HCT116 (cell line): Measurements from ENCODE around the gene FOXO6. TPM values are rescaled to one million over a fixed set of nuclear protein-coding genes. Genes with fewer than 3 reads are reported as not detected.

Experiments used
- ATAC-seq: fragments of 200-7000 bp; cut with Tn5 transposase; 2 replicates; pipeline ENCODE4 v1.9.1; 2020; ENCODE audit warnings: mild to moderate bottlenecking, moderate library complexity
- BruUV-seq: library from RNA; stranded (reverse); fragments of 400-500 nt; replicated peaks from 2 replicates; lab custom pipeline; 2021; lab: Mats Ljungman, UMichigan
- CTCF ChIA-PET: fragments of 300-600 bp; sonication (Branson Sonifier 250); formaldehyde crosslinking; loops from one replicate; lab custom pipeline; 2021; ENCODE audit warnings: antibody characterized with exemption; lab: Charles Lee
- POLR2A ChIA-PET: fragments of 300-600, 350-600 bp; sonication (Branson Sonifier 250); formaldehyde crosslinking; loops from one replicate; lab custom pipeline; 2021; ENCODE audit warnings: antibody characterized with exemption; lab: Charles Lee
- RAD21 ChIA-PET, 2 experiments: fragments of 300-600 bp; sonication (Branson Sonifier 250); formaldehyde crosslinking; loops; one replicate each; lab custom pipeline; 2023; ENCODE audit warnings: low total read pairs in 2 of 2; ENCODE audit not compliant: uncharacterized antibody in 2 of 2, unreplicated experiment in 2 of 2, low non-redundant PET in 1 of 2; lab: Charles Lee
- DNase-seq: peaks from one replicate; pipeline ENCODE4 v3.0.0-alpha.2; 2010; ENCODE audit warnings: low read depth, low spot score
- H2AFZ ChIP-seq: fragments of 200-600 bp; shearing (Covaris generic), sonication (generic); 2 replicates; pipeline ENCODE4 v1.6.1; 2017; ENCODE audit warnings: low read depth, mixed run types, mixed read lengths, antibody characterized with exemption, low read length; ENCODE audit not compliant: poor library complexity, severe bottlenecking
- H3K27ac ChIP-seq: 2 replicates; pipeline ENCODE4 v1.5.1; 2012; ENCODE audit warnings: low read depth, low read length
- H3K27me3 ChIP-seq: fragments of 200-600 bp; sonication (generic); 2 replicates; pipeline ENCODE4 v1.6.1; 2016; ENCODE audit warnings: mixed run types, low read length, mixed read lengths; ENCODE audit not compliant: insufficient read depth
- H3K36me3 ChIP-seq, 2 experiments: fragments of 200-500 bp in 1 of 2; fragments of 200-600 bp in 1 of 2; sonication (Bioruptor generic) in 1 of 2; sonication (generic) in 1 of 2; 2 replicates each; pipeline versions ENCODE4 v1.5.1 to v1.6.1; 2014 to 2016; ENCODE audit warnings: low read length in 2 of 2, inconsistent platforms in 1 of 2, mixed read lengths in 1 of 2, mixed run types in 1 of 2; ENCODE audit not compliant: insufficient read depth in 2 of 2, control insufficient read depth in 1 of 2
- H3K4me1 ChIP-seq, 2 experiments: fragments of 200-600 bp in 1 of 2; sonication (generic) in 1 of 2; 2 replicates each; pipeline versions ENCODE4 v1.5.1 to v1.6.1; 2012 to 2017; ENCODE audit warnings: low read length in 2 of 2, inconsistent platforms in 1 of 2, mild to moderate bottlenecking in 1 of 2, mixed read lengths in 1 of 2, mixed run types in 1 of 2, moderate library complexity in 1 of 2; ENCODE audit not compliant: insufficient read depth in 2 of 2, control insufficient read depth in 1 of 2
- H3K4me2 ChIP-seq: fragments of 200-600 bp; sonication (generic); 2 replicates; pipeline ENCODE4 v1.6.1; 2017; ENCODE audit warnings: mixed run types, low read length, mixed read lengths
- H3K4me3 ChIP-seq, 2 experiments: fragments of 200-600 bp in 1 of 2; sonication (generic) in 1 of 2; replicated peaks in 1 of 2; 2 replicates each; pipeline ENCODE4 v1.5.1; 2011 to 2016; ENCODE audit warnings: low read length in 2 of 2, control low read depth in 1 of 2, low read depth in 1 of 2, mild to moderate bottlenecking in 1 of 2, mixed read lengths in 1 of 2, mixed run types in 1 of 2
- H3K79me2 ChIP-seq: fragments of 200-600 bp; sonication (generic); 2 replicates; pipeline ENCODE4 v1.6.1; 2017; ENCODE audit warnings: mild to moderate bottlenecking, mixed run types, low read length, moderate library complexity, mixed read lengths; ENCODE audit not compliant: insufficient read depth
- H3K9ac ChIP-seq: fragments of 200-600 bp; sonication (generic); 2 replicates; pipeline ENCODE4 v1.6.1; 2016; ENCODE audit warnings: low read length, mixed read lengths
- H3K9me2 ChIP-seq: fragments of 200-600 bp; sonication (generic), shearing (Covaris generic); 2 replicates; pipeline ENCODE4 v1.6.1; 2017; ENCODE audit warnings: mixed run types, mild to moderate bottlenecking, moderate library complexity; ENCODE audit not compliant: insufficient read depth
- H3K9me3 ChIP-seq, 2 experiments: fragments of 200-500 bp in 1 of 2; fragments of 200-600 bp in 1 of 2; sonication (Bioruptor generic) in 1 of 2; sonication (generic) in 1 of 2; 2 replicates each; pipeline ENCODE4 v1.6.1; 2014 to 2017; ENCODE audit warnings: low read length in 2 of 2, mixed read lengths in 2 of 2, inconsistent platforms in 1 of 2, low read depth in 1 of 2, mild to moderate bottlenecking in 1 of 2, mixed run types in 1 of 2, moderate library complexity in 1 of 2; ENCODE audit not compliant: control insufficient read depth in 1 of 2, insufficient read depth in 1 of 2
- H4K20me1 ChIP-seq: fragments of 200-600 bp; sonication (generic), shearing (Covaris generic); 2 replicates; pipeline ENCODE4 v1.6.1; 2017; ENCODE audit warnings: mixed run types, mild to moderate bottlenecking, moderate library complexity; ENCODE audit not compliant: insufficient read depth
- ATF3 ChIP-seq: IDR thresholded peaks from 2 replicates; pipeline ENCODE4 v1.6.1; 2012
- EGR1 ChIP-seq: IDR thresholded peaks from 2 replicates; pipeline ENCODE4 v1.6.1; 2012; ENCODE audit warnings: low read depth
- EZH2phosphoT487 ChIP-seq: fragments of 200-600 bp; IDR thresholded peaks from 2 replicates; pipeline ENCODE4 v1.6.1; 2018; ENCODE audit warnings: antibody characterized with exemption, borderline replicate concordance
- FOSL1 ChIP-seq: IDR thresholded peaks from 2 replicates; pipeline ENCODE4 v1.6.1; 2012; ENCODE audit warnings: low read depth
- JUND ChIP-seq: IDR thresholded peaks from 2 replicates; pipeline ENCODE4 v1.6.1; 2012
- MAX ChIP-seq: IDR thresholded peaks from 2 replicates; pipeline ENCODE4 v1.6.1; 2012
- RAD21 ChIP-seq: IDR thresholded peaks from 2 replicates; pipeline ENCODE4 v1.6.1; 2012; ENCODE audit warnings: low read depth, mild to moderate bottlenecking
- REST ChIP-seq: IDR thresholded peaks from 2 replicates; pipeline ENCODE4 v1.6.1; 2012; ENCODE audit warnings: low read depth
- SIN3A ChIP-seq: IDR thresholded peaks from 2 replicates; pipeline ENCODE4 v1.6.1; 2012; ENCODE audit warnings: low read depth
- SP1 ChIP-seq: IDR thresholded peaks from 2 replicates; pipeline ENCODE4 v1.6.1; 2012; ENCODE audit warnings: low read depth
- SRF ChIP-seq: IDR thresholded peaks from 2 replicates; pipeline ENCODE4 v1.6.1; 2012; ENCODE audit warnings: low read depth
- ZBTB33 ChIP-seq: IDR thresholded peaks from 2 replicates; pipeline ENCODE4 v1.6.1; 2011; ENCODE audit warnings: mild to moderate bottlenecking, low read length, moderate library complexity; ENCODE audit not compliant: insufficient replicate concordance; ENCODE audit errors: extremely low read depth
- ZFX ChIP-seq: fragments of 450-650 bp; IDR thresholded peaks from 2 replicates; pipeline ENCODE4 v1.6.1; 2017
- ZNF274 ChIP-seq: fragments of 200-500 bp; sonication (Bioruptor generic); IDR thresholded peaks from 2 replicates; pipeline ENCODE4 v1.6.1; 2014; ENCODE audit warnings: mild to moderate bottlenecking, low read depth, low read length, inconsistent platforms
- intact Hi-C: fragments of 100-400 bp; cut with micrococcal nuclease; formaldehyde crosslinking; loops from 2 replicates; pipeline ENCODE4 v1.10.0; 2022
- total RNA-seq: library from RNA; stranded (reverse); gene quantifications from one replicate; pipeline ENCODE4 v1.2.1, GENCODE V29; 2021; ENCODE audit not compliant: unreplicated experiment

Gene FOXO6
- total RNA-seq, 1 experiment from 2014 or later = 7.0 TPM

GRCh38 chr1:41428738-41429640 lies 67.8 kb downstream of the FOXO6 start:
- ATAC-seq = no peak
- ChIA-PET RAD21 (no interaction called here), POLR2A (no interaction called here), CTCF (interaction anchor here (1.0 to 2.8 kb wide), 3 partner anchors 10 to 107 kb away, joined by 3 to 6 read pairs (median 6); no protein-coding TSS in a partner anchor)
- no peak overlapping the region for H2AFZ ChIP-seq
- no peak overlapping the region for H3K27ac ChIP-seq
- H3K9me3 ChIP-seq = no peaks in the 10 kb centered on the region
- H3K4me1 ChIP-seq = peaks cover 14 to 25% of the 10 kb centered on the region in 2 experiments
- no peaks in the 10 kb centered on the region for H3K27me3 ChIP-seq
- intact Hi-C loops = no loop called here
- TF ChIP-seq RAD21 (no peak), ATF3 (no peak), ZNF274 (no peak), SIN3A (no peak), EZH2phosphoT487 (no peak), EGR1 (no peak), ZFX (no peak)
- no peak overlapping the region for H3K4me3 ChIP-seq
- no peaks in the 10 kb centered on the region for H4K20me1 ChIP-seq
- H3K36me3 ChIP-seq = no peaks in the 10 kb centered on the region
- H3K9me2 ChIP-seq = no peaks in the 10 kb centered on the region
- H3K79me2 ChIP-seq = no peaks in the 10 kb centered on the region
- H3K9ac ChIP-seq = no peak overlapping the region
- DNase-seq = no peak
- no TSS peak for BruUV-seq
- H3K4me2 ChIP-seq = no peak overlapping the region

GRCh38 chr1:41429641-41430035 lies 68.4 kb downstream of the FOXO6 start:
- Histone ChIP-seq H2AFZ (no peak overlapping the region), H4K20me1 (no peaks in the 10 kb centered on the region), H3K27ac (no peak overlapping the region), H3K9me2 (no peaks in the 10 kb centered on the region), H3K4me2 (no peak overlapping the region), H3K79me2 (no peaks in the 10 kb centered on the region), H3K36me3 (no peaks in the 10 kb centered on the region), H3K9ac (no peak overlapping the region), H3K27me3 (no peaks in the 10 kb centered on the region), H3K4me3 (no peak overlapping the region), H3K4me1 (peaks cover 14 to 20% of the 10 kb centered on the region in 2 experiments), H3K9me3 (no peaks in the 10 kb centered on the region)
- DNase-seq (no peak), ATAC-seq (no peak)
- ChIA-PET RAD21 (no interaction called here), POLR2A (no interaction called here), CTCF (interaction anchor here (0.9 to 2.8 kb wide), 2 partner anchors 98 to 107 kb away, joined by 3 to 6 read pairs; no protein-coding TSS in a partner anchor)
- BruUV-seq = no TSS peak
- intact Hi-C loops = loop anchor here (5.0 kb wide), 1 partner anchor 147 kb away; no protein-coding TSS in a partner anchor
- TF ChIP-seq ZFX = no peak
- TF ChIP-seq EZH2phosphoT487 = no peak
- no peak for TF ChIP-seq ZNF274
- TF ChIP-seq FOSL1 = no peak
- no peak for TF ChIP-seq SRF
- no peak for TF ChIP-seq ZBTB33
- no peak for TF ChIP-seq SP1
- no peak for TF ChIP-seq REST
- TF ChIP-seq JUND = no peak
- TF ChIP-seq MAX = no peak
